Right renal pelvis (tissue), 4 donors: ENCODE measurements around the gene MEIOB. TPM values are rescaled to one million over a fixed set of nuclear protein-coding genes. Genes with fewer than 3 reads are reported as not detected.
"Not testable (repeated sequence)": the region's sequence is repeated elsewhere in the genome, so short reads cannot be mapped to it uniquely, and the experiment has no call there.

Experiments used
- DNase-seq, 4 donors: peaks; one replicate each; pipeline ENCODE4 v3.0.0-alpha.2; 2013; ENCODE audit warnings: low read depth in 4 of 4, low spot score in 3 of 4, missing footprints in 1 of 4
- polyA plus RNA-seq, 4 donors: library from polyadenylated mRNA; unstranded; fragments of 120-200 nt; gene quantifications; one replicate each; pipeline ENCODE4 v1.2.1, GENCODE V29; 2013; ENCODE audit not compliant: insufficient read length in 4 of 4

The MEIOB gene
- polyA plus RNA-seq, 4 donors, result 0.37 to 1.7 (median 1.2) TPM

DNA sequence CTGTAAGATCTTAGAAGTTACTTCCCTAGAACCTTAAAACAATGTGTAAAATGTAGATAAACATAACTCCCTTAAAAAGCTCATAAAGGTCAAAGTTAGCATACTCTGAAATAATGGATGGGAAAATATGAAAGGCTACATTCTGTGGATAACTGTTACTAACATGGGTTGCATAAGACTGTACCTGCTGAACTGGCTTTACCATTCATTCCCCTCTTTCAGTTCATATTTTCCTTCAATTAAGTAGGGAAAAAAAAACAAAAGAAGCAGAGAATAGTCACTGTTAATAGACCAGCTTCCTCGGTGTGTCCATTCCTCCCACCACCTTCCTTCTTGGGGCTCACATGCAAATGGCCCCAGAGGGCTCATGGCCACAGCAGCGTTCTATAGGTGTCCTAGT is 7.5 kb upstream of the MEIOB start:
- DNase-seq, result no peak

- no peak for DNase-seq
Observed at GRCh38 chr16:1878256-1878655, 6.3 kb upstream of the MEIOB start.

GRCh38 chr16:1877804-1878203 is 5.8 kb upstream of the MEIOB start:
- no peak for DNase-seq

DNA sequence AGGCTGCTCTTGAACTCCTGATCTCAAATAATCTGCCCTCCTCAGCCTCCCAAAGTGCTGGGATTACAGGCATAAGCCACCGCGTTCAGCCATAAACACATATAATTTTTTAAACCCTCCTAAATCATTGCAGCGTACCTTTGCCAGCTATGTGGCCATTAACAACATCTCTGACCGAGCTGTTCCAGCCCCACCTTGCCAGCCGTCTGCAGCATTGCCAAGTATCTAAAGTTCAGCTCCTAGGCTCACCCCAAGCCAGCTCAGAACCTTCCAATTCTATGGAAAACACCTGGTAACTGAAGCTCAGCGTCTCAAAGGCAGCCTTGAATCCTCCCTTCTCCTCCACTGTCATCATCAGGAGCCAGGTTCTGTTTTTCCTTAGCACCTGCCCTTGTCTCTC is 5.1 kb upstream of the MEIOB start:
- DNase-seq, result no peak

GRCh38 chr16:1876468-1876867 is 4.5 kb upstream of the MEIOB start:
- DNase-seq, result no peak

- DNase-seq, result not testable (repeated sequence)
Observed at GRCh38 chr16:1876066-1876465, 4.1 kb upstream of the MEIOB start.

- DNase-seq, result peak in 2 of 4 donors; percentile 22 to 25
Observed at GRCh38 chr16:1874854-1875253, 2.9 kb upstream of the MEIOB start.

- no peak for DNase-seq
Observed at GRCh38 chr16:1870365-1871082, 1.4 kb downstream of the MEIOB start.

GRCh38 chr16:1865902-1866690 is 5.9 kb downstream of the MEIOB start:
- DNase-seq, result no peak

GRCh38 chr16:1863681-1864460 is 8.1 kb downstream of the MEIOB start:
- DNase-seq, result peak in 1 of 4 donors; percentile 35

GRCh38 chr16:1862394-1862793 is 9.6 kb downstream of the MEIOB start:
- DNase-seq, result no peak

- DNase-seq, result no peak
Observed at GRCh38 chr16:1861730-1862129, 10.2 kb downstream of the MEIOB start.

- DNase-seq, result no peak
Observed at GRCh38 chr16:1859650-1860049, 12.3 kb downstream of the MEIOB start.

GRCh38 chr16:1858189-1858865 is 13.6 kb downstream of the MEIOB start:
- no peak for DNase-seq

- no peak for DNase-seq
Observed at GRCh38 chr16:1857433-1858097, 14.4 kb downstream of the MEIOB start.

DNA sequence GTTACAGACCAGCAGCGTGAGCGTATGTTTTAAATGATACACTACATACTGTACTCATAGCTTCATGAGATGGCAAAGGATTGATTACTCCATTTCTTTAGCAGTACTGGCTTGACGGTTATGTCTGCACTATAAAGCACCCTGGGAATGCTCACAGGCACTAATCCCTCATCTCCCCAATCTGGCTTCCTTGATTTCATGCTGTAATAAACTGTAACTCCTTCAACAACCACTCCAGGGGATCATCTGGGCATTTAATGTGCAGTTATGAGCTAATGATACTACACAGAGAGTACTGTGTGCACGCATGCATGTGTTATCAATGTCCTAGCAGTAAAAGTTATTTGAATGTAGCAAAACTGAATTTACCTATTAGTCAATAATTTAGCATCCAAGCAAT is 20.2 kb downstream of the MEIOB start:
- DNase-seq, result no peak

DNA sequence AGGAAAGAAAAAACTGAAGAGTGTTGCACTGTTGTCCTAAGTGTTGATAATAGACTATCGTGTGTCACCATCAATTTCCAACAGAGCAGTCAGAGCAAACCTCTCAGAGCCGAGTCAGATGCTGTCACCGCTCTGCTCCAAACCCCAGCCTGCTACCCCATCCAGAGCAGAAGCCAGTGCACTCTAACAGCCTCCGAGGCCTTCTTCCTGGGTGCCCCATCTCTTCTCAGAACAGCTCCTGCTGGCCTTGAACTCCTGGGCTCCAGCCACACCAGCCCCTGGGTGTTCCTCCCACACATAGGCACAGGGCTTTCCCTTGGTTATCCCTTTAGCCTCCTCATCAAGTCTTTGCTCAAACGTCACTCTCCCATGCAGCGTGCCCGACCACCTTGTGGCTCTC is 21.0 kb downstream of the MEIOB start:
- no peak for DNase-seq

DNA sequence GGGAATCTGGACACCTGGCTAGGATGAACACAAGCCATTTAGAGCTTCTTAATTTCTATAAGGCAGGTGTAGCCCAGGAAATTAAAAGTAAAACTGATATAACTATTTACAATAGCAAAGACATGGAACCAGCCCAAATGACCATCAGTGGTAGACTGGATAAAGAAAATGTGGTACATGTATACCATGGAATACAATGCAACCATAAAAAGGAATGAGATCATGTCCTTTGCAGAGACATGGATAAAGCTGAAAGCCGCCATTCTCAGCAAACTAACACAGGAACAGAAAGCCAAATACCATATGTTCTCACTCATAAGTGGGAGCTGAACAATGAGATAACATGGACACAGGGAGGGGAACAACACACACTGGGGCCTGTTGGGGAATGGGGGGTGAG is 25.5 kb downstream of the MEIOB start:
- no peak for DNase-seq

DNA sequence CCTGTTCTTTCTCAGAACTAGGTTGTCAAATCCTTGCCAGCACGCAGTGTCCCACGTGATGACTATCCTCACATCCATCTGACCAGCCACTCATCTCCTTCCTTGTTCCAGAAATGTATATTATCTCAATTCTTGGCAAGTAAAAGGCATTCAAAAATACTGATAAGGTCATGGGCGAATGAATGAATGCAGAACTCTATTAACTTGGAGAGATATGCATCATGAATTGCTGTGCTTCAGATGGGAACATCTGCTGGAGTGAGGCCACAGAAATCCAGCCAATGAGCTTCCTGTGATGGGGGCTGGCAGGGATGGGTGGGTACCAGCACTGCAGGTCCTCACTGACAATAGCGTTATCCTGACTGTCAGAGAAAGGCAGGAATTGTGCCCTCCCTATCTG is 26.0 kb downstream of the MEIOB start:
- DNase-seq, result no peak

GRCh38 chr16:1839554-1839953 is 32.4 kb downstream of the MEIOB start:
- no peak for DNase-seq
